ENCODE measurements around the gene SLC2A5.
A peak's percentile ranks its signal among the peaks of the same experiment; 100 is the strongest.
"Not testable (repeated sequence)": the region's sequence is repeated elsewhere in the genome, so short reads cannot be mapped to it uniquely, and the experiment has no call there.

SLC2A5 gene

GRCh38 chr1:9037476-9038337 lies 31.7 kb downstream of the SLC2A5 start:
- no peak for DNase-seq (ENCODE audit: low read depth, low spot score)

- DNase-seq (ENCODE audit: low read depth, low spot score): no peak
Measured at GRCh38 chr1:9035226-9035625, 34.2 kb downstream of the SLC2A5 start.

GRCh38 chr1:9033363-9033762 lies 36.1 kb downstream of the SLC2A5 start:
- DNase-seq (ENCODE audit: low read depth, low spot score): no peak

- DNase-seq (ENCODE audit: low read depth, low spot score): no peak
Measured at GRCh38 chr1:9031484-9032259, 37.8 kb downstream of the SLC2A5 start.

- DNase-seq (ENCODE audit: low read depth, low spot score): not testable (repeated sequence)
Measured at GRCh38 chr1:9031077-9031476, 38.4 kb downstream of the SLC2A5 start.

- no peak for DNase-seq (ENCODE audit: low read depth, low spot score)
Measured at GRCh38 chr1:9028921-9029705, 40.3 kb downstream of the SLC2A5 start.

GRCh38 chr1:9027307-9027706 lies 42.1 kb downstream of the SLC2A5 start:
- DNase-seq (ENCODE audit: low read depth, low spot score): no peak

GRCh38 chr1:9025449-9025848 lies 44.0 kb downstream of the SLC2A5 start:
- no peak for DNase-seq (ENCODE audit: low read depth, low spot score)

GRCh38 chr1:9024837-9025236 lies 44.6 kb downstream of the SLC2A5 start:
- no peak for DNase-seq (ENCODE audit: low read depth, low spot score)

- DNase-seq (ENCODE audit: low read depth, low spot score): no peak
Measured at GRCh38 chr1:9022773-9023172, 46.7 kb downstream of the SLC2A5 start.

- DNase-seq (ENCODE audit: low read depth, low spot score): not testable (repeated sequence)
Measured at GRCh38 chr1:9022026-9022738, 47.3 kb downstream of the SLC2A5 start.

- no peak for DNase-seq (ENCODE audit: low read depth, low spot score)
Measured at GRCh38 chr1:9020305-9020704, 49.1 kb downstream of the SLC2A5 start.

GRCh38 chr1:9019896-9020295 lies 49.5 kb downstream of the SLC2A5 start:
- DNase-seq (ENCODE audit: low read depth, low spot score): no peak

- DNase-seq (ENCODE audit: low read depth, low spot score): no peak
Measured at GRCh38 chr1:9018333-9018732, 51.1 kb downstream of the SLC2A5 start.

GRCh38 chr1:9016455-9016854 lies 53.0 kb downstream of the SLC2A5 start:
- DNase-seq (ENCODE audit: low read depth, low spot score): no peak

GRCh38 chr1:9014475-9015375 lies 54.7 kb downstream of the SLC2A5 start:
- no peak for DNase-seq (ENCODE audit: low read depth, low spot score)

GRCh38 chr1:9013819-9014218 lies 55.6 kb downstream of the SLC2A5 start:
- no peak for DNase-seq (ENCODE audit: low read depth, low spot score)

GRCh38 chr1:9010781-9011323 lies 58.6 kb downstream of the SLC2A5 start:
- DNase-seq (ENCODE audit: low read depth, low spot score): peak; percentile 53

- DNase-seq (ENCODE audit: low read depth, low spot score): peak; percentile 90
Measured at GRCh38 chr1:9009438-9010370, 59.7 kb downstream of the SLC2A5 start.

Data from ELF-1 (cell line).